KG1 (cell line): Measurements from ENCODE around the gene BORCS5.

Experiments
- DNase-seq: peaks from one replicate; lab custom pipeline; 2025; lab: John Stamatoyannopoulos, UW

Gene BORCS5

GRCh38 chr12:12513416-12514006 is 156.6 kb downstream of the BORCS5 start:
- no peak for DNase-seq

- DNase-seq, result no peak
Measured at GRCh38 chr12:12518464-12518845, 161.6 kb downstream of the BORCS5 start.

- no peak for DNase-seq
Measured at GRCh38 chr12:12518919-12519318, 162.0 kb downstream of the BORCS5 start.
